DMS114 treated with DMSO at 0.1 percent for 48 hours (cell line): ENCODE data around the gene KCNB1.
A peak's percentile ranks its signal among the peaks of the same experiment; 100 is the strongest.

Experiments
- DNase-seq: peaks from one replicate; lab custom pipeline; 2025; ENCODE audit not compliant: unreplicated experiment; lab: John Stamatoyannopoulos, UW

KCNB1 gene

GRCh38 chr20:49501917-49502316, 19.4 kb upstream of the KCNB1 start:
- DNase-seq, result peak; percentile 66

GRCh38 chr20:49497398-49497669, 14.9 kb upstream of the KCNB1 start:
- DNase-seq, result no peak

GRCh38 chr20:49496553-49497397, 14.3 kb upstream of the KCNB1 start:
- no peak for DNase-seq

- no peak for DNase-seq
These were observed 13.6 kb upstream of the KCNB1 start for GRCh38 chr20:49496043-49496442.

- no peak for DNase-seq
These were observed 8.2 kb upstream of the KCNB1 start for GRCh38 chr20:49490689-49491088.

GRCh38 chr20:49489688-49490087, 7.2 kb upstream of the KCNB1 start:
- DNase-seq, result no peak

GRCh38 chr20:49486064-49486463, 3.6 kb upstream of the KCNB1 start:
- DNase-seq, result no peak

- no peak for DNase-seq
These were observed 3.1 kb upstream of the KCNB1 start for GRCh38 chr20:49485563-49485962.

GRCh38 chr20:49484180-49485140, 2.0 kb upstream of the KCNB1 start:
- DNase-seq, result peak; percentile 89

GRCh38 chr20:49483696-49484123, 1.2 kb upstream of the KCNB1 start:
- no peak for DNase-seq

- DNase-seq, result no peak
These were observed 689 bp upstream of the KCNB1 start for GRCh38 chr20:49483018-49483695.

- no peak for DNase-seq
These were observed 295 bp downstream of the KCNB1 start for GRCh38 chr20:49482173-49482572.

- no peak for DNase-seq
These were observed 1.4 kb downstream of the KCNB1 start for GRCh38 chr20:49481116-49481515.

GRCh38 chr20:49480236-49480635, 2.2 kb downstream of the KCNB1 start:
- no peak for DNase-seq

- DNase-seq, result no peak
These were observed 2.7 kb downstream of the KCNB1 start for GRCh38 chr20:49479785-49480184.

GRCh38 chr20:49478754-49479689, 3.4 kb downstream of the KCNB1 start:
- DNase-seq, result no peak

GRCh38 chr20:49478266-49478665, 4.2 kb downstream of the KCNB1 start:
- no peak for DNase-seq

- DNase-seq, result no peak
These were observed 5.3 kb downstream of the KCNB1 start for GRCh38 chr20:49477200-49477599.

GRCh38 chr20:49476016-49476355, 6.5 kb downstream of the KCNB1 start:
- DNase-seq, result no peak

- DNase-seq, result no peak
These were observed 7.0 kb downstream of the KCNB1 start for GRCh38 chr20:49475292-49476015.
